Right lobe of liver (tissue), 6 donors: ENCODE results near the gene LHPP. TPM values are rescaled to one million over a fixed set of nuclear protein-coding genes. Genes with fewer than 3 reads are reported as not detected.

Experiments
- ATAC-seq, 4 donors: fragments of 200-7000 bp; cut with Tn5 transposase; one replicate each; pipeline ENCODE4 v1.9.1; 2020; ENCODE audit warnings: mild to moderate bottlenecking in 4 of 4, moderate library complexity in 4 of 4
- DNase-seq, 3 donors: peaks; one replicate each; pipeline ENCODE4 v3.0.0-alpha.2; 2020
- H3K27ac ChIP-seq, 3 donors: fragments of 200-600 bp; one replicate each; pipeline ENCODE4 v1.8.0; 2022
- H3K27me3 ChIP-seq, 2 donors: fragments of 200-600 bp; one replicate each; pipeline ENCODE4 v1.8.0; 2022
- H3K36me3 ChIP-seq, 4 donors: fragments of 200-600 bp; sonication (generic) in 1 of 4; one replicate each; pipeline versions ENCODE4 v1.5.1 to v1.8.0; 2017 to 2022; ENCODE audit warnings: control low read depth in 1 of 4
- H3K4me1 ChIP-seq, 4 donors: fragments of 200-600 bp; sonication (generic) in 1 of 4; one replicate each; pipeline versions ENCODE4 v1.5.1 to v1.8.0; 2017 to 2022; ENCODE audit warnings: control low read depth in 1 of 4
- H3K4me3 ChIP-seq, 3 donors: fragments of 200-600 bp; one replicate each; pipeline ENCODE4 v1.8.0; 2022
- H3K9me3 ChIP-seq, 4 donors: fragments of 200-600 bp; sonication (generic) in 1 of 4; one replicate each; pipeline versions ENCODE4 v1.5.1 to v1.8.0; 2017 to 2022; ENCODE audit warnings: control low read depth in 1 of 4
- CTCF ChIP-seq, 4 donors: fragments of 200-600 bp in 3 of 4; fragments of 450-650 bp in 1 of 4; IDR thresholded peaks; one replicate each; pipeline versions ENCODE4 v1.5.1 to v1.8.0; 2016 to 2022; ENCODE audit warnings: antibody characterized with exemption in 4 of 4, mild to moderate bottlenecking in 2 of 4
- POLR2A ChIP-seq: fragments of 450-650 bp; IDR thresholded peaks from one replicate; pipeline ENCODE4 v1.6.1; 2017; ENCODE audit warnings: antibody characterized with exemption, mild to moderate bottlenecking
- WGBS: methylation state at CpG from one replicate; pipeline ENCODE4 v1.1.6; 2018; ENCODE audit warnings: low coverage, low lambda C conversion rate; ENCODE audit not compliant: insufficient coverage; ENCODE audit errors: missing lambda C conversion rate; 5-methylcytosine and 5-hydroxymethylcytosine counted together
- intact Hi-C, 2 donors: fragments of 100-400 bp; cut with DNase I; formaldehyde crosslinking; loops; one replicate each; pipeline versions ENCODE4 v1.11.2 to v1.14.1; 2022
- total RNA-seq, 6 experiments: library from RNA; depleted of rRNA in 2 of 6; stranded (reverse); fragments of >200 nt in 2 of 6; fragmentation: NEBNext Ultra II Directional in 3 of 6; extraction: Animal tissue kit (Norgen Biotek cat#: 25700) in 3 of 6; gene quantifications; one replicate each; pipeline versions ENCODE4 v1.1.0 to v1.2.4, GENCODE V29; 2016 to 2023
- donor health status: DM: no; HTN: yes; CAD: no.
- donor health status: DM: no; HTN: no; CAD: no.
- donor health status: DM: no; HTN: no; CAD: no.
- donor health status: DM: no; HTN: yes; CAD: no.
- donor health status: DM: no; HTN: yes; CAD: no.

LHPP gene
- total RNA-seq, 6 experiments from 2014 or later, result 19.3 to 56.3 (median 36.3) TPM

- WGBS, result no CpG with 5 or more reads among the region's 10 CpGs
Observed at GRCh38 chr10:124644771-124645415, 183.3 kb downstream of the LHPP start.

GRCh38 chr10:124645467-124646095 lies 184.0 kb downstream of the LHPP start:
- TF ChIP-seq POLR2A (no peak), CTCF (IDR thresholded peaks at IDR 0.05) (no peak)
- DNase-seq (no peak), ATAC-seq (no peak)
- Histone ChIP-seq H3K4me3 (no peak overlapping the region), H3K36me3 (no peaks in the 10 kb centered on the region), H3K9me3 (no peaks in the 10 kb centered on the region), H3K4me1 (peaks cover 0 to 45% (median 2%) of the 10 kb centered on the region in 4 donors), H3K27ac (peak overlapping the region; percentile 20 to 59 (median 26)), H3K27me3 (no peaks in the 10 kb centered on the region)
- WGBS, result no CpG with 5 or more reads among the region's 13 CpGs
- intact Hi-C loops, result no loop called here

More at GRCh38 chr10:124644771-124645415, 183.3 kb downstream of the LHPP start:
- Histone ChIP-seq H3K27ac (no peak overlapping the region), H3K36me3 (no peaks in the 10 kb centered on the region), H3K4me1 (peaks cover 0 to 45% (median 2%) of the 10 kb centered on the region in 4 donors), H3K27me3 (no peaks in the 10 kb centered on the region), H3K9me3 (no peaks in the 10 kb centered on the region), H3K4me3 (no peak overlapping the region)
- TF ChIP-seq CTCF (IDR thresholded peaks at IDR 0.05), result no peak
- no peak for TF ChIP-seq POLR2A
- no peak for DNase-seq
- intact Hi-C loops, result no loop called here
- ATAC-seq, result no peak

- Histone ChIP-seq H3K9me3 (no peaks in the 10 kb centered on the region), H3K27me3 (no peaks in the 10 kb centered on the region), H3K36me3 (no peaks in the 10 kb centered on the region), H3K4me3 (no peak overlapping the region), H3K4me1 (peaks cover 0 to 34% (median 2%) of the 10 kb centered on the region in 4 donors), H3K27ac (peak overlapping the region; percentile 20 to 59 (median 26))
- ATAC-seq (peak; percentile 47 to 62 (median 54)), DNase-seq (peak; percentile 76 to 88 (median 83))
- intact Hi-C loops, result no loop called here
- TF ChIP-seq CTCF (IDR thresholded peaks at IDR 0.05) (no peak), POLR2A (no peak)
- WGBS, result 56% methylated on average over 6 of the region's 19 CpGs
Observed at GRCh38 chr10:124646483-124647352, 185.1 kb downstream of the LHPP start.

- intact Hi-C loops, result no loop called here
- no peaks in the 10 kb centered on the region for H3K9me3 ChIP-seq
- H3K36me3 ChIP-seq, result no peaks in the 10 kb centered on the region
- TF ChIP-seq CTCF (IDR thresholded peaks at IDR 0.05) (peak in 2 of 4 donors; percentile 4 to 15), POLR2A (no peak)
- ATAC-seq, result peak; percentile 65 to 74 (median 70)
- H3K4me3 ChIP-seq, result no peak overlapping the region
- DNase-seq, result peak; percentile 68 to 83 (median 69)
- peak overlapping the region; percentile 20 to 53 (median 38) for H3K27ac ChIP-seq
- peaks cover 0 to 33% (median 2%) of the 10 kb centered on the region in 4 donors for H3K4me1 ChIP-seq
- 45% methylated on average over 2 of the region's 9 CpGs for WGBS
- H3K27me3 ChIP-seq, result no peaks in the 10 kb centered on the region
Observed at GRCh38 chr10:124647421-124648130, 186.0 kb downstream of the LHPP start.
